Measurements from ENCODE around the gene STRN3. TPM values are rescaled to one million over a fixed set of nuclear protein-coding genes. Genes with fewer than 3 reads are reported as not detected.

The STRN3 gene
- total and polyA plus RNA-seq, 2 of the 8 experiments (the other 6 are each of a cell fraction or from before 2014, with no cell fraction given): 8.7 to 38.1 TPM

DNA sequence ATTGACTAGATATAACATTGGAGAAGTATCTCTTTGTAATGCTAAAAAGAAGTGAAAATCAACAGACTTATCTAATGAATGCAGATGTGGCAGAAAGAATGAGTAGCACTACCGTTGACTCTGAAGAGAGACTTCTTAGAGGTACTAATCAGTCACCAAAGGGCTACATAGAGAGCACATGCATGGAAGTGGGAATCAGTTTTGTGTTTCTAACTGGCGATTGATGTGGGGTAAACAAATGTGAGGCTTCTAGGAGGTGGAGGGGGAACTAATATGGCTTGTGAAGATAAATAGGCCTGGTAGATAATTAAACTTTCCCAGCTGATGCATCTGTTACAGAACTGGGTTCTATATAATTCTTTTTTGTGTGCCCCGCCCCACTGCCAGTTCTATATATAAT lies 141.3 kb downstream of the STRN3 start:
- Histone ChIP-seq H3K79me1 (ENCODE audit: low read depth, low read length) (no peaks in the 10 kb centered on the region), H3K4me2 (ENCODE audit: insufficient read depth in 1 of 2, low read depth in 2 of 2, low read length in 2 of 2) (no peak overlapping the region), H2AK5ac (ENCODE audit: low read depth, low read length) (no peak overlapping the region), H3K79me2 (ENCODE audit: control insufficient read depth in 1 of 2, insufficient read depth in 2 of 2, low read length in 2 of 2) (no peaks in the 10 kb centered on the region), H3K9ac (replicated peaks in 1 of 4; ENCODE audit: extremely low read depth in 1 of 4, low read depth in 3 of 4, low read length in 3 of 4) (no peak overlapping the region), H2BK12ac (ENCODE audit: low read depth, low read length) (no peak overlapping the region), H4K8ac (ENCODE audit: extremely low read depth, insufficient read depth, low read length) (no peak overlapping the region), H3K27me3 (replicated peaks in 1 of 4; ENCODE audit: control insufficient read depth in 3 of 4, extremely low read depth in 1 of 4, insufficient read depth in 3 of 4, low read length in 3 of 4) (no peaks in the 10 kb centered on the region), H3K9me3 (ENCODE audit: insufficient read depth in 2 of 2, low read depth in 1 of 2, low read length in 1 of 2) (no peaks in the 10 kb centered on the region), H4K5ac (ENCODE audit: insufficient read length, low read depth, low read length) (no peak overlapping the region), H3K36me3 (ENCODE audit: control insufficient read depth in 2 of 4, insufficient read depth in 4 of 4, low read length in 3 of 4) (peaks cover 0 to 9% (median 0%) of the 10 kb centered on the region in 4 experiments; a peak in 2 of 8 replicates), H3K23me2 (ENCODE audit: low read depth, low read length) (no peaks in the 10 kb centered on the region), H3K56ac (replicated peaks; ENCODE audit: insufficient read length, low read depth, low read length) (no peak overlapping the region), H3K14ac (ENCODE audit: insufficient read length) (no peak overlapping the region), H3K4me3 (ENCODE audit: extremely low read depth in 1 of 4, insufficient read depth in 2 of 4, low read depth in 3 of 4, low read length in 4 of 4) (no peak overlapping the region), H4K91ac (replicated peaks; ENCODE audit: insufficient read length, low read length) (no peak overlapping the region), H3K18ac (ENCODE audit: extremely low read depth, low read length) (no peak overlapping the region), H3K23ac (ENCODE audit: insufficient read length) (no peak overlapping the region), H2BK120ac (replicated peaks; ENCODE audit: low read depth, low read length) (no peak overlapping the region), H2BK15ac (ENCODE audit: low read length) (no peak overlapping the region), H3K4ac (replicated peaks; ENCODE audit: insufficient read length, low read depth, low read length) (no peak overlapping the region), H2AFZ (ENCODE audit: low read length) (no peak overlapping the region), H2BK20ac (ENCODE audit: low read length) (no peak overlapping the region), H3K4me1 (replicated peaks in 1 of 4; ENCODE audit: control insufficient read depth in 3 of 4, insufficient read depth in 4 of 4, low read length in 3 of 4) (no peaks in the 10 kb centered on the region), H3K27ac (ENCODE audit: low read depth, low read length) (no peak overlapping the region), H2BK5ac (ENCODE audit: low read depth, low read length) (no peak overlapping the region), H4K20me1 (replicated peaks in 1 of 2; ENCODE audit: control insufficient read depth in 1 of 2, insufficient read depth in 2 of 2, low read length in 2 of 2) (no peaks in the 10 kb centered on the region)
- no peak for FAIRE-seq
- 84% methylated on average over 3 of the region's 3 CpGs; no CpG with 5 or more reads in 1 of the 2 experiments for WGBS, 2 experiments (ENCODE audit: extremely low coverage in 1 of 2, insufficient coverage in 1 of 2, insufficient read length in 1 of 2, insufficient replicate concordance in 2 of 2, low coverage in 1 of 2, low lambda C conversion rate in 2 of 2, missing lambda C conversion rate in 1 of 2)
- CTCF ChIA-PET (ENCODE audit: partially characterized antibody): no interaction called here
- TF ChIP-seq MAFK (IDR thresholded peaks at IDR 0.05; ENCODE audit: low read depth, low read length): no peak
- TF ChIP-seq ZNF274 (IDR thresholded peaks at IDR 0.05; ENCODE audit: borderline replicate concordance, extremely low read depth, low read length): no peak
- TF ChIP-seq EZH2 (IDR thresholded peaks at IDR 0.05; ENCODE audit: low read depth, low read length, severe bottlenecking): no peak
- TF ChIP-seq, protein P1, sequence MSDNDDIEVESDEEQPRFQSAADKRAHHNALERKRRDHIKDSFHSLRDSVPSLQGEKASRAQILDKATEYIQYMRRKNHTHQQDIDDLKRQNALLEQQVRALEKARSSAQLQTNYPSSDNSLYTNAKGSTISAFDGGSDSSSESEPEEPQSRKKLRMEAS (IDR thresholded peaks at IDR 0.05): no peak
- no peak for TF ChIP-seq RAD21 (IDR thresholded peaks at IDR 0.05 in 1 of 2, conservative IDR thresholded peaks at IDR 0.05 in 1 of 2; ENCODE audit: low read depth in 2 of 2, low read length in 2 of 2)
- TF ChIP-seq KDM4A (IDR thresholded peaks at IDR 0.05; ENCODE audit: low read depth, low read length, severe bottlenecking): no peak
- TF ChIP-seq POLR2A (IDR thresholded peaks at IDR 0.05; ENCODE audit: control extremely low read depth in 1 of 2, low read depth in 2 of 2, low read length in 2 of 2): no peak
- no peak for TF ChIP-seq NRF1 (IDR thresholded peaks at IDR 0.05; ENCODE audit: low read depth, low read length)
- TF ChIP-seq TBP (IDR thresholded peaks at IDR 0.05; ENCODE audit: low read depth, low read length): no peak
- TF ChIP-seq SP2 (IDR thresholded peaks at IDR 0.05; ENCODE audit: low read length): no peak
- TF ChIP-seq SIX5 (IDR thresholded peaks at IDR 0.05; ENCODE audit: low read depth, low read length): no peak
- TF ChIP-seq RFX5 (IDR thresholded peaks at IDR 0.05; ENCODE audit: borderline replicate concordance, low read depth, low read length): no peak
- no peak for TF ChIP-seq SAP30 (IDR thresholded peaks at IDR 0.05; ENCODE audit: insufficient read depth, insufficient replicate concordance, low read length)
- TF ChIP-seq CEBPB (IDR thresholded peaks at IDR 0.05; ENCODE audit: low read depth, low read length): no peak
- no peak for TF ChIP-seq CBX5 (IDR thresholded peaks at IDR 0.05; ENCODE audit: low read depth, low read length)
- no peak for TF ChIP-seq EGR1 (IDR thresholded peaks at IDR 0.05; ENCODE audit: borderline replicate concordance, low read depth, low read length)
- POLR2A ChIA-PET (ENCODE audit: partially characterized antibody): no interaction called here
- DNase-seq (ENCODE audit: low read depth in 1 of 2, low spot score in 2 of 2): no peak

Measured in H1 (cell line).